Natural killer cell treated with Interleukin-12 subunit alpha and Interleukin-12 subunit beta and Interleukin-15 and Interleukin-18, amount 100 ng/mL, for 72 hours (primary cell): ENCODE data around the gene SMARCB1. TPM values are rescaled to one million over a fixed set of nuclear protein-coding genes. Genes with fewer than 3 reads are reported as not detected.

Experiments
- ATAC-seq, 2 donors: fragments of 150-1000 bp; cut with Tn5 transposase in 1 of 2; sonication (Bioruptor Pico), chemical (Tn5 transposase) in 1 of 2; 2 replicates each; pipeline ENCODE4 v1.10.0; 2021
- DNase-seq: peaks from one replicate; pipeline ENCODE4 v3.0.0; 2022; ENCODE audit warnings: low spot score
- H3K27ac Mint-ChIP-seq, 2 donors: 1 replicate in 1 of 2; 2 replicates in 1 of 2; pipeline ENCODE4 v1.8.0; 2022; ENCODE audit warnings: mixed read lengths in 2 of 2, mild to moderate bottlenecking in 1 of 2, moderate library complexity in 1 of 2
- H3K27me3 Mint-ChIP-seq, 2 donors: 1 replicate in 1 of 2; 2 replicates in 1 of 2; pipeline ENCODE4 v1.8.0; 2022; ENCODE audit warnings: mixed read lengths in 2 of 2
- H3K36me3 Mint-ChIP-seq: one replicate; pipeline ENCODE4 v1.8.0; 2022; ENCODE audit warnings: mixed read lengths
- H3K4me1 Mint-ChIP-seq, 2 donors: 1 replicate in 1 of 2; 2 replicates in 1 of 2; pipeline ENCODE4 v1.8.0; 2022; ENCODE audit warnings: low read depth in 2 of 2, mixed read lengths in 2 of 2, mild to moderate bottlenecking in 1 of 2
- H3K4me3 Mint-ChIP-seq: one replicate; pipeline ENCODE4 v1.8.0; 2022; ENCODE audit warnings: mixed read lengths
- H3K9me3 Mint-ChIP-seq: 2 replicates; pipeline ENCODE4 v1.8.0; 2022; ENCODE audit warnings: mixed read lengths
- total RNA-seq, 2 donors: library from RNA; stranded (reverse); gene quantifications; one replicate each; pipeline ENCODE4 v1.2.3, GENCODE V29; 2022

SMARCB1 gene
- total RNA-seq, 2 donors from 2014 or later = 70.5 to 105 TPM

DNA sequence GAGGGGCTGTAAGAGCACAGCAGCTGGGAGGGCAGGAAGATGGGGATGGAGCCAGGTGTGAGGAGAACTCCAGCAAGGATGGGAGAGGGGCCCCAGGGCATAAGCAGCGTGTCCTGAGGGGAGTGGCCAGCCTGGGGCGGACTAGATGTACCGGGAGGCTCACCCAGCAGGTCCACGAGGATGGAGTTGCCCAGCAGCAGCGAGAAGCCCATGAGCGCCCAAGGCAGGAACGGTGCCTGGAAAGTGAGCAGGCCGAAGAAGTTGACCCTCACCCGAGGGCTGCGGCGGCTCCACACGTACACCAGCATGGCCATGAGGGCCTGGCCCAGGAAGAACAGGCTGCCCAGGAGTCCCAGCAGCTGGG, 50.7 kb downstream of the SMARCB1 start:
- Mint-ChIP-seq H3K27ac (no peak overlapping the region), H3K4me3 (peak overlapping the region; percentile 97), H3K9me3 (no peaks in the 10 kb centered on the region), H3K4me1 (peaks cover 20 to 30% of the 10 kb centered on the region in 2 donors), H3K36me3 (no peaks in the 10 kb centered on the region), H3K27me3 (no peaks in the 10 kb centered on the region)
- DNase-seq = no peak
- no peak for ATAC-seq

- Mint-ChIP-seq H3K27me3 (no peaks in the 10 kb centered on the region), H3K9me3 (no peaks in the 10 kb centered on the region), H3K4me3 (peak overlapping the region; percentile 97), H3K4me1 (peaks cover 20 to 30% of the 10 kb centered on the region in 2 donors), H3K27ac (peak overlapping the region; percentile 74 to 80), H3K36me3 (no peaks in the 10 kb centered on the region)
- ATAC-seq = no peak
- DNase-seq = no peak
These were observed 51.3 kb downstream of the SMARCB1 start for GRCh38 chr22:23837911-23838680.

DNA sequence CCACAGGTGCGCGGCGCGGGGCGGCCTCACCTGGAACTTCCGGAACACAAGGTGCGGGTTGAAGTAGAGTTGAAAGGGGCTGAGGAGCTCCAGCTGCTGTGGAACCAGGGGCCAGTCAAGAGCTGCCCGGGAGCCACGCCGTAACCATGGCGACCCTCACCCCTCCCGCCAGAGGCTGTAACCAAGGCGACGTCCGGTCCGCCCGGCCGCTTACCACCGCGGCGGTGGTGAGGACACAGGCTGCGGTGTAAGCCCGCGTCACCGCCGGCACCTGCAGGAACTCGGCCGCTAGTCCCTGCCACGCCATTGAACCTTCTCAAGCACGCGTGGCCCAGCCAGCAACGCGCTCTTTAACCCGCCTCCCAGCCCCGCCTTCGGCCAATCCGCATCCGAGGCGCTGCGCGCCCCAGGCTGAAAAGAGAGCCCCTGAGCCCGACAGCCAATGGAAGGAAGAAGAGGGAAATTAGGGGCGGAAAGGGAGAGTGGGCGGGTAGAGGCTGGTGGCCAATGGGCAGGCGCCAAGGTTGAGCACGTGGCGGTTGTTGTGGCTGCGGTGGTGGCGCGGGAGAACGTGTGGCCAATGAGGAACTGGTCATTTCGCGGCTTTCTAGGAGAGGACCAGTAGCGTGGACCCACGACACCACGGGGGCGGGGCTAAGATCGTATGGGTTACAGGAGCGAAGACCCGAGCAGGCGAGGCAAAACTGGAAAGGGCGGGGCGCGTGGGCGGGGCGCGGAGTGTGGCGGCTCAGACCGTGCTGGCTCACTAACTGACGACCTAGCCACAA, 52.1 kb downstream of the SMARCB1 start, which contains the start of gene DERL3:
TSS of gene DERL3 (minus strand) at position 326 of the 788 bp plus-strand sequence. CDS start at position 307, 19 bp downstream.
- no peaks in the 10 kb centered on the region for H3K36me3 Mint-ChIP-seq
- peak; percentile 95 to 96 for ATAC-seq
- H3K27ac Mint-ChIP-seq = peak within 1 kb of the TSS; percentile 74 to 80
- peak; percentile 99 for DNase-seq
- peak within 1 kb of the TSS; percentile 97 for H3K4me3 Mint-ChIP-seq
- peaks cover 20 to 30% of the 10 kb centered on the region in 2 donors for H3K4me1 Mint-ChIP-seq
- no peaks in the 10 kb centered on the region for H3K9me3 Mint-ChIP-seq
- H3K27me3 Mint-ChIP-seq = no peaks in the 10 kb centered on the region

DNA sequence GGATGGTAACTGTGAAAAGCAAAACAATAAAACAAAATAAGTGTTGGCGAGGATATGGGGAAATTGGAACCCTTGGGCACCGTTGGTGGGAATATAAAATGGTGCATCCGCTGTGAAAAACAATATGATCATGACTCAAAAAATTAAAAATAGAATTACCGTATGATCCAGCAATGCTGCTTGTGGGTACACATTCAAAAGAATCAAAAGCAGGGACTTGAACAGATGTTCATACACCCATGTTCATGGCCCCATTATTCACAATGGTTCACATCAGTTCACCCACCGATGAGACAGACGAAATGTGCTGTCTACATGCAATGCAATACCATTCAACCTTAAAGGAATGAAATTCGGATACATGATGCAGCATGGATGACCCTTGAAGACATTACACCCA, 53.3 kb downstream of the SMARCB1 start:
- Mint-ChIP-seq H3K27ac (no peak overlapping the region), H3K4me3 (peak overlapping the region; percentile 97), H3K36me3 (no peaks in the 10 kb centered on the region), H3K9me3 (no peaks in the 10 kb centered on the region), H3K4me1 (peaks cover 20 to 38% of the 10 kb centered on the region in 2 donors), H3K27me3 (no peaks in the 10 kb centered on the region)
- ATAC-seq = no peak
- no peak for DNase-seq

DNA sequence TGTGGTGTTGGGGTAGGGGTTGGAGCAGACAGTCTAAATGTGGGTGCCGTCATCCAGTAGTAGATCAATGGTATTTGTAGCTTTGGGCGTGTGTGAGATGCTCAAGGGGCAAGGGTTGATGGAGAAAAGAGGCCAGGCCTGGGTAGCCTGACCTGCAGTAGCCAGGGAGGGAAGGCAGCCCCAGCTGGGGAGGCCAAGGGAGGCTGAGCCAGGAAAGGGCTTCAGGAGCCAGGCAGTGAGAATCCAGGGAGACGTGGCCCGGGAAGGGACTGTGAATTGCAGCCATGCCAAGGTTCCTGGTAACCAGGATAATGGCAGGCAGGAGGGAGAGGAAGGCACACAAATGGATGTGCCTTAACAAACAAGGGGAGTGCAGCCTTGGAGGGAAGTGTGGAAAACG, 54.5 kb downstream of the SMARCB1 start:
- DNase-seq (peak; percentile 42), ATAC-seq (no peak)
- peaks cover 20 to 35% of the 10 kb centered on the region in 2 donors for H3K4me1 Mint-ChIP-seq
- no peaks in the 10 kb centered on the region for H3K9me3 Mint-ChIP-seq
- H3K36me3 Mint-ChIP-seq = no peaks in the 10 kb centered on the region
- no peaks in the 10 kb centered on the region for H3K27me3 Mint-ChIP-seq
- H3K4me3 Mint-ChIP-seq = peak overlapping the region; percentile 20
- no peak overlapping the region for H3K27ac Mint-ChIP-seq

DNA sequence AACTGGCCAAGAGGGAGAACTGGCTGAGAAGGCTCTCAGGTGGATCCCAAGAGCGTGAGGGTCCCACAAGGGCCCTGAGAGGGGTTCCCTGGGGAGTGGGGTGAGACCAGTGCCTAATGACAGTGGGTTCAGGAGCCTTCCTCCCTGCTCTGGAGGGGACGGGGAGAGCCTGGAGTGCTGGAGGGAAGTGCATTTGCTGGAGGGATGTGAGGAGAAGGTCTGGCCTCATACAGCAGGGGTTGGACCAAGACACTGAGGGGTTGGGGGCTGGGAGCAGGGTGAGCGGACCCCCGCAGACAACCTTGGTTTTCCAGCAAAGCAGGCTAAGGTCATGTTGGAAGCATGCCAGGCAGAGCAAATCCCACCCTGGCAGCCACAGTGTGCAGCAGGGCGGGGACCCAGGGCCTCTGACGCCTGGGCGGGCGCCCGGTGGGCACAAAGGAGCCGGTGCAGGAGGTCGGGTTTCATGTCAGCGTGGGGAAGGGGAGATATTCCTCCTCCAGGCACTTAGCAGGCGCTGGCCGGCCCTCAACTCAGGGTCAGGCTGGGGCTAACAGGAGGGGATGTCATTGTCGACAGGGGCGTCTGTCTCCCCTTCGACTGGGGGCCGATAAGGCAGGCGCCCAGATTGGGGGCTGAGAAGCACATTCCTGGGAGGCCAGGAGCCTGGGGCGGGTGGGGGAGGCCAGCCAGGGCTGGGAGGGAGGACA, 55.1 kb downstream of the SMARCB1 start:
- ATAC-seq = no peak
- H3K27ac Mint-ChIP-seq = no peak overlapping the region
- H3K4me1 Mint-ChIP-seq = peaks cover 20 to 32% of the 10 kb centered on the region in 2 donors
- H3K27me3 Mint-ChIP-seq = no peaks in the 10 kb centered on the region
- no peaks in the 10 kb centered on the region for H3K36me3 Mint-ChIP-seq
- peak; percentile 57 for DNase-seq
- H3K9me3 Mint-ChIP-seq = no peaks in the 10 kb centered on the region
- H3K4me3 Mint-ChIP-seq = no peak overlapping the region

GRCh38 chr22:23842599-23842998, 55.8 kb downstream of the SMARCB1 start:
- H3K9me3 Mint-ChIP-seq = no peaks in the 10 kb centered on the region

GRCh38 chr22:23844739-23845202, 58.0 kb downstream of the SMARCB1 start:
- peaks cover 3 to 11% of the 10 kb centered on the region in 2 donors for H3K4me1 Mint-ChIP-seq
- ATAC-seq (no peak), DNase-seq (peak; percentile 28)
- H3K9me3 Mint-ChIP-seq = no peaks in the 10 kb centered on the region
- no peak overlapping the region for H3K4me3 Mint-ChIP-seq
- no peak overlapping the region for H3K27ac Mint-ChIP-seq
- no peaks in the 10 kb centered on the region for H3K27me3 Mint-ChIP-seq
- no peaks in the 10 kb centered on the region for H3K36me3 Mint-ChIP-seq

More at GRCh38 chr22:23842599-23842998, 55.8 kb downstream of the SMARCB1 start:
- Mint-ChIP-seq H3K27me3 (no peaks in the 10 kb centered on the region), H3K27ac (no peak overlapping the region), H3K4me3 (no peak overlapping the region), H3K4me1 (peaks cover 20 to 28% of the 10 kb centered on the region in 2 donors), H3K36me3 (no peaks in the 10 kb centered on the region)
- ATAC-seq (no peak), DNase-seq (no peak)

GRCh38 chr22:23845265-23846080, 58.7 kb downstream of the SMARCB1 start:
- Mint-ChIP-seq H3K9me3 (no peaks in the 10 kb centered on the region), H3K27me3 (no peaks in the 10 kb centered on the region), H3K4me1 (peaks cover 0 to 14% of the 10 kb centered on the region in 2 donors), H3K4me3 (no peak overlapping the region), H3K36me3 (no peaks in the 10 kb centered on the region), H3K27ac (no peak overlapping the region)
- DNase-seq (peak; percentile 18), ATAC-seq (no peak)

DNA sequence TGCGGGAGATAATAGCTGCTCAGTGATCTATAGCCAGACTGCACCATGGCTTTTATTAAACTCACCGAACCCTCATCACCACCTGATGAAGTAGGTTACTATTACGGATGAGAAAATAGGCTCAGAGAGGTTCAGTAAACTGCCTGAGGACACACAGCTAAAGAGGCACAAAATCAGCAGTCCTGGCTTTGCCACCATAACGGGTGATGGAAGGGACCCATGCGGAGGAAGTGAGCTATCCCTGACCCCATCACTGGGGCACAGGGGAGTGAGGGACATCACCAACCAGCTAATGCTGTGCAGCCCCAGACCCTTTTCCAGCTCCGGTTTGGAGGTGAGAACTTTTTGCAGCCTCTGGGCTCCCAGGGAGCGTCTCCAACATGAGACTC, 59.3 kb downstream of the SMARCB1 start:
- ATAC-seq = no peak
- H3K36me3 Mint-ChIP-seq = no peaks in the 10 kb centered on the region
- DNase-seq = peak; percentile 41
- H3K4me1 Mint-ChIP-seq = peaks cover 0 to 12% of the 10 kb centered on the region in 2 donors
- H3K27ac Mint-ChIP-seq = no peak overlapping the region
- H3K9me3 Mint-ChIP-seq = no peaks in the 10 kb centered on the region
- H3K4me3 Mint-ChIP-seq = no peak overlapping the region
- H3K27me3 Mint-ChIP-seq = peaks cover 0 to 2% of the 10 kb centered on the region in 2 donors

GRCh38 chr22:23847310-23847920, 60.6 kb downstream of the SMARCB1 start:
- H3K4me3 Mint-ChIP-seq = no peak overlapping the region
- H3K36me3 Mint-ChIP-seq = no peaks in the 10 kb centered on the region
- no peaks in the 10 kb centered on the region for H3K9me3 Mint-ChIP-seq
- DNase-seq (peak; percentile 31), ATAC-seq (no peak)
- no peak overlapping the region for H3K27ac Mint-ChIP-seq
- peaks cover 0 to 4% of the 10 kb centered on the region in 2 donors for H3K27me3 Mint-ChIP-seq
- peaks cover 0 to 12% of the 10 kb centered on the region in 2 donors for H3K4me1 Mint-ChIP-seq

GRCh38 chr22:23847991-23848864, 61.5 kb downstream of the SMARCB1 start:
- no peaks in the 10 kb centered on the region for H3K9me3 Mint-ChIP-seq
- H3K27me3 Mint-ChIP-seq = peaks cover 0 to 4% of the 10 kb centered on the region in 2 donors
- ATAC-seq (no peak), DNase-seq (peak; percentile 60)
- no peaks in the 10 kb centered on the region for H3K36me3 Mint-ChIP-seq
- no peak overlapping the region for H3K4me3 Mint-ChIP-seq
- H3K27ac Mint-ChIP-seq = no peak overlapping the region
- peaks cover 0 to 12% of the 10 kb centered on the region in 2 donors for H3K4me1 Mint-ChIP-seq
